Suprapubic skin (tissue), 4 donors: ENCODE data around the gene PDE4B. TPM values are rescaled to one million over a fixed set of nuclear protein-coding genes. Genes with fewer than 3 reads are reported as not detected.

Experiments
- DNase-seq, 2 donors: peaks; one replicate each; pipeline ENCODE4 v3.0.0-alpha.2; 2019; ENCODE audit warnings: low spot score in 2 of 2
- H3K27ac ChIP-seq: fragments of 200-600 bp; sonication (generic); one replicate; pipeline ENCODE4 v1.5.1; 2019
- H3K27me3 ChIP-seq: fragments of 200-600 bp; sonication (generic); one replicate; pipeline ENCODE4 v1.5.1; 2019
- H3K36me3 ChIP-seq: fragments of 200-600 bp; sonication (generic); one replicate; pipeline ENCODE4 v1.5.1; 2019
- H3K4me1 ChIP-seq: fragments of 200-600 bp; sonication (generic); one replicate; pipeline ENCODE4 v1.5.1; 2019
- H3K4me3 ChIP-seq: fragments of 200-600 bp; sonication (generic); one replicate; pipeline ENCODE4 v1.5.1; 2019; ENCODE audit warnings: mild to moderate bottlenecking
- H3K9me3 ChIP-seq: fragments of 200-600 bp; sonication (generic); one replicate; pipeline ENCODE4 v1.5.1; 2019
- EP300 ChIP-seq: sonication (generic); formaldehyde crosslinking; IDR thresholded peaks from one replicate; pipeline ENCODE4 v1.6.1; 2017; ENCODE audit warnings: antibody characterized with exemption
- POLR2A ChIP-seq, 2 donors: fragments of 450-650 bp; IDR thresholded peaks; one replicate each; pipeline ENCODE4 v1.6.1; 2017; ENCODE audit warnings: antibody characterized with exemption in 2 of 2, mild to moderate bottlenecking in 2 of 2, moderate library complexity in 2 of 2
- POLR2AphosphoS5 ChIP-seq, 3 donors: sonication (generic); formaldehyde crosslinking; IDR thresholded peaks; one replicate each; pipeline ENCODE4 v1.6.1; 2017; ENCODE audit warnings: antibody characterized with exemption in 3 of 3
- WGBS: methylation state at CpG from one replicate; pipeline ENCODE4 v1.1.5; 2018; 5-methylcytosine and 5-hydroxymethylcytosine counted together
- total RNA-seq, 4 donors: library from RNA; depleted of rRNA; stranded (reverse); fragments of >200 nt; gene quantifications; one replicate each; pipeline ENCODE4 v1.1.0, GENCODE V29; 2016
- TF ChIP-seq, protein P1 (sequence below), 2 donors: fragments of 200-600 bp in 1 of 2; fragments of 450-650 bp in 1 of 2; sonication (generic) in 1 of 2; IDR thresholded peaks; one replicate each; pipeline ENCODE4 v1.5.1; 2016 to 2019; ENCODE audit warnings: antibody characterized with exemption in 2 of 2, mild to moderate bottlenecking in 1 of 2, moderate library complexity in 1 of 2

Gene PDE4B
- total RNA-seq, 4 donors from 2014 or later = 14.2 to 27.6 (median 16.7) TPM

DNA sequence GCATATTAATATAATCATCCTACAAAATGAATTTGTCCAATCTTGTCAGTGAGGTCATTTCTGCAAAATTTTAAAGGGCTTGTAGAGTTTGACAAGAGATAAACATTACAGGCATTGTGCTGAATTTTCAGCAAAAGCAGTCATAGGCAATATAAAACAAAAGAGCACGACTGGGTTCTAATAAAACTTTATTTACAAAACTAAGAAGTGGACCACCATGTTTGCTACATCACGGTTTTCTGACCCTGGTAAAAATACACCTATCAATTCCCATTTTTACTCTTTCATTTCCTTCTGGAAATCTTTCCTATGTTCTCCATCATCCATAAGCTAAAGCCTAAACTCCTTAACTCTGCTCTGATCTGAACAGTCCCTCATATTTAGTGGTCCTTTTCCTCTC is 511.4 kb downstream of the PDE4B start:
- no peaks in the 10 kb centered on the region for H3K36me3 ChIP-seq
- no peaks in the 10 kb centered on the region for H3K9me3 ChIP-seq
- no peak overlapping the region for H3K27ac ChIP-seq
- no peak for DNase-seq
- peaks cover 28% of the 10 kb centered on the region for H3K4me1 ChIP-seq
- H3K4me3 ChIP-seq = no peak overlapping the region
- TF ChIP-seq EP300 = no peak
- 90% methylated on average over 2 of the region's 2 CpGs for WGBS
- H3K27me3 ChIP-seq = no peaks in the 10 kb centered on the region

DNA sequence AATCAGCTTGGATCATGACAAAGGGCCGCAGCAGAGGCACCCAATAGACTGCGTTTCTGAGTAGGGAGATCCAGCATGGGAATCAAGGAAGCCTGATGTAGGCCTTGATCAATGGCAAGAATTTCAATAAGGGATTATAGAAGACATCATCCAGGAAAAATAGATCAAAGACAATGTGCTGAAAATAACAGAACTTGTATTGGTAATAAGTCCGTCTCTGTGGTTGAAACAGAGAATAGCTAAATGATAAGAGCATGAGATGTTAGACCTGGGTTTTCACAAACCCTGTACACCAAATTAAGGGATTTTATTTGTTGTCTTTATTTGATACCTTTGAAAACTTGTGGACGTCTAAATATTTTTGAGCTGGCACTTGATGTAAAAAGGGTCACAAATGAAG is 513.2 kb downstream of the PDE4B start:
- no peak for DNase-seq
- Histone ChIP-seq H3K27ac (no peak overlapping the region), H3K27me3 (no peaks in the 10 kb centered on the region), H3K4me3 (no peak overlapping the region), H3K4me1 (peaks cover 20% of the 10 kb centered on the region), H3K9me3 (no peaks in the 10 kb centered on the region), H3K36me3 (no peaks in the 10 kb centered on the region)
- WGBS = 95% methylated on average over 4 of the region's 4 CpGs
- TF ChIP-seq, protein P1, sequence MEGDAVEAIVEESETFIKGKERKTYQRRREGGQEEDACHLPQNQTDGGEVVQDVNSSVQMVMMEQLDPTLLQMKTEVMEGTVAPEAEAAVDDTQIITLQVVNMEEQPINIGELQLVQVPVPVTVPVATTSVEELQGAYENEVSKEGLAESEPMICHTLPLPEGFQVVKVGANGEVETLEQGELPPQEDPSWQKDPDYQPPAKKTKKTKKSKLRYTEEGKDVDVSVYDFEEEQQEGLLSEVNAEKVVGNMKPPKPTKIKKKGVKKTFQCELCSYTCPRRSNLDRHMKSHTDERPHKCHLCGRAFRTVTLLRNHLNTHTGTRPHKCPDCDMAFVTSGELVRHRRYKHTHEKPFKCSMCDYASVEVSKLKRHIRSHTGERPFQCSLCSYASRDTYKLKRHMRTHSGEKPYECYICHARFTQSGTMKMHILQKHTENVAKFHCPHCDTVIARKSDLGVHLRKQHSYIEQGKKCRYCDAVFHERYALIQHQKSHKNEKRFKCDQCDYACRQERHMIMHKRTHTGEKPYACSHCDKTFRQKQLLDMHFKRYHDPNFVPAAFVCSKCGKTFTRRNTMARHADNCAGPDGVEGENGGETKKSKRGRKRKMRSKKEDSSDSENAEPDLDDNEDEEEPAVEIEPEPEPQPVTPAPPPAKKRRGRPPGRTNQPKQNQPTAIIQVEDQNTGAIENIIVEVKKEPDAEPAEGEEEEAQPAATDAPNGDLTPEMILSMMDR (IDR thresholded peaks at IDR 0.05) = no peak
- TF ChIP-seq POLR2A (IDR thresholded peaks at IDR 0.05) (no peak), EP300 (no peak), POLR2AphosphoS5 (IDR thresholded peaks at IDR 0.05) (no peak)

DNA sequence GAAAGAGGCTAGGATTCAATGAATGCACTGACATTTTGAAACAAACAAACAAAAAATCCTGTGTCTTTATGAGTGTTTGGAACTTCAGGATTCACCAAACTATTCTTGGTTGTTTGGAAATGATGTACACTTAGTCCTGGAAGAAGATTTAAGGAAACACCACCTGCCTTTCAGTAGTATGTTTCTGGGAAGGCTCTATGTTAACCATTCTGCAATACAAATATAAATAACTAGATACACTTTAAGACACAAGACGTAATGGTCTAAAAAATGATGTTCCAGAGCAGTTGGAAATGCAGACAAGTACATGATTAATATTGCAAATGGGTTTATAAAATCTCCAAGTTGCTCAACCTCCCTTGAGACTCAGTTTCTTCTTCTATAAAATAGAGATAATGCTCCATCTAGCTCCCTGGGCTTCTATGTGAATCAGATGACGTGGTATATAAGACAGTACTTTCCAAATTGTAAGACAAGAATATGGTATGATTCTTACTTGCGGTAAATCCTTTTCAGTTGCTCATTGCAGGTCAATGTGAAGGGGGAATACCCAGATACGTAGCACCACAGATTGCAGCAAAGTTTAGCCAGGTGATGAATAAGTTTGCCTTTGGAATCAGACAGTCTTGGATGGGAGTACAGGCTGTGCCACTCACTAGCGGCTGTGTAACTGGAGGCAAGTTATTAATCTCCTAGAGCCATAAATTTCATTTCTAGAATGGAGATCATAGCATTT is 516.5 kb downstream of the PDE4B start:
- TF ChIP-seq POLR2AphosphoS5 (IDR thresholded peaks at IDR 0.05) (no peak), POLR2A (IDR thresholded peaks at IDR 0.05) (no peak), EP300 (no peak)
- TF ChIP-seq, protein P1 (IDR thresholded peaks at IDR 0.05) = no peak
- DNase-seq = no peak
- H3K4me3 ChIP-seq = no peak overlapping the region
- no peak overlapping the region for H3K27ac ChIP-seq
- no peaks in the 10 kb centered on the region for H3K36me3 ChIP-seq
- H3K27me3 ChIP-seq = no peaks in the 10 kb centered on the region
- H3K4me1 ChIP-seq = no peaks in the 10 kb centered on the region
- no peaks in the 10 kb centered on the region for H3K9me3 ChIP-seq
- 94% methylated on average over 5 of the region's 5 CpGs for WGBS

DNA sequence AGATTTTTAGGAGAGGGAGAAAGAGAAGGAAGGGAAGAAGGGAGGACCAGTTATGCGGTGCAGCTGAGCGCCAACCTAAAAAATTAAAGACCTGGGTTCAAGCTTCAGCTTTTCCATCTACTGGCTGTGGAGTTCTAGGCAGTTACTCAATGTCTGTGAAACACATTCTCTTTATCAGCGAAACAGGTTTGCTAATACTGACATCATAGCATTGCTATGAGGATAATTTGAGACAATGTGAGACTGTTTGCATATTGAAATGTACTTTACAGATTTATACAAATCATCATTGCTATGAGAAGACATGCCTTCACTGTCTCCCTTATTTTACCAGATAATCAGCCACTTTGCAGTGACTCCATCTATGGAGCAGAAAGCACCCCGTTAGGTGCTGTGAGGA is 518.4 kb downstream of the PDE4B start:
- no peaks in the 10 kb centered on the region for H3K27me3 ChIP-seq
- H3K4me1 ChIP-seq = no peaks in the 10 kb centered on the region
- no peaks in the 10 kb centered on the region for H3K36me3 ChIP-seq
- TF ChIP-seq POLR2AphosphoS5 (IDR thresholded peaks at IDR 0.05) (no peak), EP300 (no peak), POLR2A (IDR thresholded peaks at IDR 0.05) (no peak)
- TF ChIP-seq, protein P1 (IDR thresholded peaks at IDR 0.05) = no peak
- no peak for DNase-seq
- H3K4me3 ChIP-seq = no peak overlapping the region
- WGBS = 69% methylated on average over 4 of the region's 4 CpGs
- H3K27ac ChIP-seq = no peak overlapping the region
- no peaks in the 10 kb centered on the region for H3K9me3 ChIP-seq

DNA sequence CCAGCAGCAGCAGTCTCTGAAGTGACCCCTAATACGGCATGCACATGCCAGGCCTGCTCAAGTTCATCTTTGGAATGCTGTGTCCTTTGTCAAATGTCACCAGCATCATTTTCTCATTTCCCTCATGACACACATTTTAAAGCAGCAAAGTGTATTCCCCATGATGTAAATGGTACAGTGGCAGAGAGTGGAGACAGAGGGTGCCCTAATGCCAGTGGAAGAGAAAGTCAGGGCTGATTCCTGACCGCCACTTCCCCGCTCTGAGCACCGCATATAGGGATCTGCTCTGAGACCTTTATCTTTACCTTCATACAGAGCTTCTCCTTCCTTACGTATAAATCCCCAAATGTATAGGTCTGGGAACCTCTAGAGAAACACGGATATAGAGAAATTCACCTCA is 518.9 kb downstream of the PDE4B start:
- Histone ChIP-seq H3K4me3 (no peak overlapping the region), H3K9me3 (no peaks in the 10 kb centered on the region), H3K4me1 (no peaks in the 10 kb centered on the region), H3K36me3 (no peaks in the 10 kb centered on the region), H3K27ac (no peak overlapping the region), H3K27me3 (no peaks in the 10 kb centered on the region)
- no peak for DNase-seq
- TF ChIP-seq POLR2AphosphoS5 (IDR thresholded peaks at IDR 0.05) (no peak), POLR2A (IDR thresholded peaks at IDR 0.05) (no peak), EP300 (no peak)
- TF ChIP-seq, protein P1 (IDR thresholded peaks at IDR 0.05) = no peak
- 100% methylated on average over 5 of the region's 6 CpGs for WGBS
